DMS 273 (cell line): Measurements from ENCODE around the gene IGSF23.
A peak's percentile ranks its signal among the peaks of the same experiment; 100 is the strongest.
"Not testable (repeated sequence)": the region's sequence is repeated elsewhere in the genome, so short reads cannot be mapped to it uniquely, and the experiment has no call there.

Source experiments
- DNase-seq: peaks from one replicate; lab custom pipeline; 2025; ENCODE audit not compliant: unreplicated experiment; lab: John Stamatoyannopoulos, UW

The IGSF23 gene

DNA sequence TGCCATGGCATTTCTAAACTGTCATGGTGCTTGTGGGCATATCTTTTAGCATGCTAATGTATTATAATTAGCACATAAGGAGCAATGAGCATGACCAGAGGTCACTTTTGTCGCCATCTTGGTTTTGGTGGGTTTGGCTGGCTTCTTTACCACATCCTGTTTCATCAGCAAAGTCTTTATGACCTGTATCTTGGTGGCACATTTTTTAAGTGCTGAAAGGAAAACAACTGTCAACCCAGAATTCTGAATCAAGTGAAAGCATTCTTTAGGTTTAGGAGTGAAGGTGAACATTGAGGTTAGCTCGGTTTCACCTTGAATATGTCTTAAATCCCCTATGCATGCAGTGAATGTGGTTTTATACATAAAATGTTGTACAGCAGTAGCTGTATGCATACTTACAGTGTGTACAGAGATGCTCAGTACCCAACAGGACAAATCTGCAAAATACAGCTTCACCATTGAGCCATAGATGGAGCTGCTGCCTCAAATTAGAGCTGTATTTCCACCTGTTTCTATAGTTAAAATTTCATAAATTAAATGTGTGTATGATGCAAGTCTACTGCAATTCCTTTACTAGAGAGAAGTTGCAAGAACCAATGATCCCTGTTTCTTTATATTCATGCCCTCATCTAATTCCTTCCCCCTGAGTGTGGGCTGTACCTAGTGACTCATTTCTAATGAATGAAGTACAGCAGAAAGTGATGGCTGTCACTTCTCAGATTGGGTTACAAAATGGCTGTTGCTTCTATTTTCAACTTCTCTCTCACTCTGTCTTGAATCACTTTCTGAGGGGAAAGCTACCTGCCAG lies 25.2 kb upstream of the IGSF23 start:
- DNase-seq, result peak; percentile 18

DNA sequence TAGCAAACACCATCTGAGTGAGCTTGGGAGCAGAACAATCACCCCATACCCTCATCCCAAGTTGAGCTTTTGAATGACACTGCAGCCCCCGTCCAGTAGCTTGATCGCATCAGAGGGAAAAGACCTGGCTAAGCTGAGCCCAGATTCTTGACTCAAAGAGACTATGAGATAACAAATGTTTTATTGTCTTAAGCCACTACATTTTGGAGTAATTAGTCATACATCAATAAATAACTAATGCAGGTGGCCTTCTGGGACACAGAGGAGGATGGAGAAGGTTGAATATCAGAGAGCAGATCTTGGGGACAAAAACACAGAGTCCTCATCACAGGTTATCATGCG lies 24.6 kb upstream of the IGSF23 start:
- DNase-seq, result no peak

DNA sequence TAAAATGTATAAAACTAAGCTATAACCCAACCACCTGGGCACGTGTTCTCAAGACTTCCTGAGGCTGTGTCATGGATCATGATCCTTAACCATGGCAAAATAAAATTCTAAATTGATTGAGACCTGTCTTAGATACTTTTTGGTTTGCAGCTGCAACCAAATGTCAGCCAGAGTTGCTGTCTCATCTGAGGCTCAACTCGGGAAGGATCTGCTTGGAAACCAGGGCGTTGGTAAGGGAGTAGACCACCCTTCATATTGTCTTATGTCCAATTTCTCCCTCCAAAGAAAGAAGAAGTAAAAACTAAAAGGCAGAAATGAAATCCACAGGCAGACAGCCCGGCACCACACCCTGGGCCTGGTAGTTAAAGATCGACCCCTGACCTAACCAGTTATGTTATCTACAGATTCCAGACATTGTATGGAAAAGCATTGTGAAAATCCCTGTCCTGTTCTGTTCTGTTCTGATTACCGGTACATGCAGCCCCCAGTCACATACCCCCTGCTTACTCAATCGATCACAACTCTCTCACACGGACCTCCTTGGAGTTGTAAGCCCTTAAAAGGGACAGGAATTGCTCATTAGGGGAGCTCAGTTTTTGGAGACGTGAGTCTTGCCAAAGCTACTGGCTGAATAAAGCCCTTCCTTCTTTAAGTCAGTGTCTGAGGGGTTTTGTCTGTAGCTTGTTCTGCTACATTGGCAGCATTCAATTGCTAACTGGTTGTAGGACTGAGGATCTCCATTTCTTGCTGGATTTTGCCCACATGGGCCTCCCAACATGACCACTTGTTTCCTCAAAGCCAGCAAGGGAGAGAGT lies 22.9 kb upstream of the IGSF23 start:
- DNase-seq, result no peak

DNA sequence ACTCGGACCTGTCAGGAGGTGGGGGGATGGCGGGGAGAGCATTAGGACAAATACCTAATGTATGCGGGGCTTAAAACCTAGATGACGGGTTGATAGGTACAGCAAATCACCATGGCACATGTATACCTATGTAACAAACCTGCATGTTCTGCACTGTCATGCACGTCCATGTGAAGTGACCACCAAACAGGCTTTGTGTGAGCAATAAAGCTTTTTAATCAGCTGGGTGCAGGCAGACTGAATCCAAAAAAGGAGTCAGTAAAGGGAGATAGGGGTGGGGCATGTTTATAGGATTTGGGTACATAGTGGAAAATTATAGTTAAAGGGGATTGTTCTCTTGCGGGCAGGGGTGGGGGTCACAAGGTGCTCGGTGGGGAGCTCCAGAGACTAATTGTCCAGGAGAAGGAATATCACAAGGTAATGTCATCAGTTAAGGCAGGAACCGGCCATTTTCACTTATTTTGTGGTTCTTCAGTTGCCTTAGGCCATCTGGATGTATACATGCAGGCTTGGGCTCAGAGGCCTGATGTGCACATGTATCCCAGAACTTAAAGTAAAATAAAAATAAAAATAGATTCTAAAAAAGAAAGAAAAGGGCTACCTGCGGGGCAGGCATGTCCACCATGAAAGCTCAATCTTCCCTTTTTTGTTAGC lies 21.9 kb upstream of the IGSF23 start:
- DNase-seq, result not testable (repeated sequence)

DNA sequence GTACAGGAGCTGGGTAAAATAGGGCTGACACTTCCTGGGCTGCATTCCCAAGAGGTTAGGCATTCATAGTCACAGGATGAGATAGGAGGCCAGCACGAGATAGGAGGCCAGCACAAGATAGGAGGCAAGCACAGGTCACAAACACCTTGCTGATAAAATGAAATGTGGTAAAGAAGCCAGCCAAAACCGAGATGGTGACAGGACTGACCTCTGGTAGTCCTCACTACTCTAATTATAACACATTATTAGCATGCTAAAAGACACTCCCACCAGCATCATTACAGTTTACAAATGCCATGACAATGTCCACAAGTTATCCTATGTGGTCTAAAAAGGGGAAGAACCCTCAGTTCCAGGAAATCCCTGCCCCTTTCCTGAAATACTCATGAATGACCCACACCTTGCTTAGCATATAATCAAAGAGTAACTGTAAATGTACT lies 20.9 kb upstream of the IGSF23 start:
- DNase-seq, result no peak

DNA sequence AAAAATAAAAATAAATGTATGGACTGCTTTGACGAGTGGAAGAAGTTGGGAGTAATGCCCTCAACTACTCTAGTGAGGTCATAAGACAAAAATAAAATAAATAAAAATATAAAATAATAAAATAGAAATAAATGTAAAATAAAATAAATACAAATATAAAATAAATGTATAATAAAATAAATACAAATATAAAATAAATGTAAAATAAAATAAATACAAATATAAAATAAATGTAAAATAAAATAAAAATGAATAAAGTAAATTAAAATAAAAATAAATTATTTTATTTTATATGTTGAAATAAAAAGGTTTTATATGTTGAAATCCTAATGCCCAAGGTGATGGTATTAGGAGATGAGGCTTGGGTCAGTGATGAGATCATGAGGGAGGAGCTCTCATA lies 20.1 kb upstream of the IGSF23 start:
- no peak for DNase-seq

DNA sequence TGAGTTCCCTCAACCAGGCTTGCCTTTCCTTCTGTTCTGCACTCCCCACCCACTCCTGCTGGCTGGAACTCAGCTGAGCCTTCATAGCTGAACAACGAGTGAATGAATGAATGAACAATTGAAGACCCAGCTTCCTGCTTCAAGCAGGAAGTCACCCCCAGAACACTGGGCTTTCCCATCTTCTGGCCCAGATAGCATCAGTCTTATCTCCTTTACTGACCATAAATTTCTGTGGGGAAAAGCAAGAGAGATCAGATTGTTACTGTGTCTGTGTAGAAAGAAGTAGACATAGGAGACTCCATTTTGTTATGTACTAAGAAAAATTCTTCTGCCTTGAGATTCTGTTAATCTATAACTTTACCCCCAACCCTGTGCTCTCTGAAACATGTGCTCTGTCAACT lies 19.5 kb upstream of the IGSF23 start:
- DNase-seq, result not testable (repeated sequence)

DNA sequence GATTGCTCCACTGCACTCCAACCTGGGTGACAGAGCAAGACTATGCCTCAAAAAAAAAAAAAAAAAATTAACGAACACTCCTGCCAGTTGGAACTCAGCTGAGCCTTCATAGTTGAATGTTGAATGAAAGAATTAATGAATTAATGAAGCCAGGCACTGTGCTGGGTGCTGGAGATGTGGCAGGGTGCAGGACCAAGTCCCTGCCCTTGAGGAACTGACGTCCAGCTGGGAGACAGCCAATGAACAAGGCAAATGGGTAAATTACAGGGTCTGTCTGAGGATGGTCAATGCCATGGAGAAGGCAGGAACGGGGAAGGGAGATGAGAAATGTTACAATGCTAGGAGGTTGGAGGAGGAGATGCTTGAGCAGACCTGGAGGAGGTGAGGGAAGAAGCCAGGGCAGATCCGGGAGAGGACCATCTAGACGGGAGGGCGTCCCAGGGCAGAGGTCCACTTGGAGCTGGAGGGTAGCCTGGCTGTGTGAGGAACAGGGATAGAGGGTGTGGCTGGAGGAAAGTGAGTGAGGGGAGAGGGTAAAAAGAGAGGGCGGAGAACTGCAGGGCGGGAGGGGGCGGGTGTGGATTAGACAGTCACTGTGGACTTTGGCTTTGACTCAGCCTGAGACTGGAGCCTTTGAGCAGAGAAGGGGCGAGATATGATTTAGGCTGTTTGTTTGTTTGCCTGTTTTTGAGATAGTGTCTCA lies 16.8 kb upstream of the IGSF23 start:
- no peak for DNase-seq

DNA sequence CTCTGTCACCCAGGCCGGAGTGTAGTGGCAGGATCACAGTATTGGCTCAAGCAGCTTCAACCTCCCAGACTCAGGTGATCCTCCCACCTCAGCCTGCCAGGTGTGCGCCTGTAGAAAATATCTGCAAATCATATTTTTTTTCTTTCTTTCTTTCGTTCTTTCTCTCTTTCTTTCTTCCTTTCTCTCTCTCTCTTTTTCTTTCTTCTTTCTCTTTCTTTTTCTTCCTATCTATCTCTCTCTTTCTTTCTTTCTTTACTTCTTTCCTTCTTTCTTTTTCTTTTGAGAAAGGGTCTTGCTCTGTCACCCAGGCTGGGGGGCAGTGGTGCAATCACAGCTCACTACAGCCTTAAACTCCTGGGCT lies 16.3 kb upstream of the IGSF23 start:
- DNase-seq, result no peak

DNA sequence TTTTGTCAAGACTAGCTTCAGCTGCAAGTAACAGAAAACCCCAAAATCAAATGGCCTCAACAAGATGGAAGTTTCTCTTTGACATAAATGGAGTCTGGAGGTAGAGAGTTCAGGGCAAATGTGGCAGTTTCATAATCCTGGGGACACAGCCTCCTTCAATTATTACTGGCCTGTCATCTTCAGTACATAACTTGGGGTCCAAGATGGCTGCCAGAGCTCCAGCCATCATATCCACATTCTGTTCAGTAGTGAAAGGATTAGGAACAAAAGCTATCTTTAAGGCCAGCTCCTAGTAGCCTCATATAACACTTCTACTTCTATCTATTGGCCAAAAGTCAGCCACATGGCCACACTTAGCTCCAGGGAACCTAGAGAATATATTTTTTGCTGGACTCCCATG lies 15.0 kb upstream of the IGSF23 start:
- DNase-seq, result no peak

DNA sequence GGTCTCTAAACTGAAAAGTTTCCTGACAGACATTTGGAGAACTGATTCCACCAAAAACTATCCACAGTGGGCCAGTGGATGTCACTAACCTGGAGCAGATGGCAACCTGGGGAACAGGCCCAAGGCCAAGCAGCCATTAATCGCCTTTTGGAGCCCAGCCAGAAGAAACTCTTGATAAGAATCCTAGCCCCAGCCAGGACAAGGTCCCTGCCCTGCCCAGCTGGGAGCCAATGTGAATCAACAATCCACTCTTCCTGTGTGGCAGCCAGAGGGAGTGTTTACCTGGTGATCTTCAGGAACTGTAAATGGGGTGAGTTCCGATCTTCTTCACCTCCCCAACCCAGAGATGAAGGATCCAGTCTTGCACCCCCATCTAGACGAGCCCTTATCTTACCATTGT lies 14.5 kb upstream of the IGSF23 start:
- DNase-seq, result peak; percentile 43

DNA sequence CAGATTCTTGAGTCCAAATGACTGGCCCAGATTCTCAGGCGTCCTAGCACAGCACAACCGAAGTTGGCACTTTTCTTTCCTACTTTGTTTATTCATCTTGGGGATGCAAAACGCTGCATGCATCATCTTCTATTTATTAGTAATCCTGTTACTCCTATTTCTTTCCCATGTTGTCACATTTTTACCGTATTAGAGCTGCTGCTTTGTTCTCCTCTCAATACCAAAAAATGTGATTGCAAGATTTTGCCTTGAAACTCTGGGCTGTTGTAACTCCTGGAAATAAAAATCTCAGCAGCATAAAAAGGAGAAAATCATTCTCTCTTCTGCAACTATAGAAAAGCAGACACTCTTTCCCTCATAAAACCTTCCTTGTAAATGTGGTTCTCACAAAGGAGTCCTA lies 12.9 kb upstream of the IGSF23 start:
- DNase-seq, result no peak

DNA sequence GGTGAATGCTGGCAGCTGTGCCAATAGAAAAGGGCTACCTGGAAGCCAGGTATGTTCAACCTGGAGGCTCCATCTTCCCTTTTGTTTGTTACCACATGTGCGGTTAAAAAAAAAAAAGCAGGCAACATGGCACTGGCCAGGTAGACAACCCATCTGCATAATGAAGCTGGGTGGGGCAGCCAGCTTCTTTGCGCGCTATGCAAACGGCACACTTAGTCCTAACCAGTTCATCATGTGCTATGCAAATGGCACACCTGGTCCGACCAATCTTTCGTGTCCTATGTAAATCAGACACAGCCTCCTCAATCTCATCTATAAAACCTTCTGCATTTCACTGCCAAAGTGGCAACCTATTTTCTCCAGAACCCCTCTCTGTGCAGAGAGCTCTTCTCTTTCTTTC lies 11.3 kb upstream of the IGSF23 start:
- peak; percentile 28 for DNase-seq

DNA sequence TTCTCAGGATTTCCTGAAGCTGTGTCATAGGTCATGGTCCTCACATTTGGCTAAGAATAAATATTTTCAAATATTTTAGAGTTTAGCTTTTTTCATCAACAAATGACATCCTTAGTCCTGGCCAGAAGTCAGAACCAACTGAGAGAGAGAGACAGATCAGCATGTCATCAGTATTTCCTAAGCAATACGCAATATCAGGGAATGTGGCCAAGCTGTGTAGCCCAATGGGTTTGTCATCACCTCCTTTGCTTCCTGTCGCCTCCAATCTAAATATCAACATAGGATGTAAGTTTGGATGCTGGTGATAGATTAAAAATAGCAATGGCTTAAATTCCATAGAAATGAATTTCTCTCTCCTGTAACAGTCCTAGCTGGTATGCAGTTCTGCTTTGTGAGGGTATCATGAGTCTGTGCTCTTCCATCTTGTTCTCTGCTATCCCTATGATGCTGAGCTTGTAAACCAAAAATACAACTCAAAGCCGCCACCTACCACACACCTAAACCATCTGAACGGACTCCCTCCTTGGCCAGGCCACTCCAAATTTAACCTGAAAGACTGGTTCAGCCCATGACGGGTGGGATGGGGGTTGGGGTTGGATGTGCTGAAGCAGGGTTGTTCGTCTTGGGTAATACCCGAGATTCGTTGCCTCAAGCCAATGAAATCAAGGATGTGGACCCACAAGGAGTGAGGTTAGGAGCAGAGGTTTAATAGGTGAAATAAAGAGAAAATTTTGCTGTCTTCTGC lies 10.0 kb upstream of the IGSF23 start:
- DNase-seq, result no peak

DNA sequence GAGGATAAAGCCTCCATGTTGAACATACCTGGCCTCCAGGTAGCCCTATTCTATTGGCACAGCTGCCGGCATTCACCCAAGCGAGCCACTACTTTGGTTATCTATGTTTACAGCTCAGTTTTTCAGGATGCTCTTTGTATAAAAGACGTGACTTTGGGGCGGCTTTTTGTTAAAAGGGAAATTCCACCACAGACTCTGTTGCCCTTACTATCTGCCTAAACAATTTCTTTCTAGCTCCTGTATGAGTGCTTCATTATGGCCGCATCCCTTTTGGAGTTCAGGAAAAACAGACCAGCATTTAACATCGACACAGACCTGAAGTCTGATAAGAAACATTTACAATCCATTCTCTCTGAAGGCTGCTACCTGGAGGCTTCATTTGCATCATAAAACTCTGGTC lies 9.1 kb upstream of the IGSF23 start:
- DNase-seq, result no peak

DNA sequence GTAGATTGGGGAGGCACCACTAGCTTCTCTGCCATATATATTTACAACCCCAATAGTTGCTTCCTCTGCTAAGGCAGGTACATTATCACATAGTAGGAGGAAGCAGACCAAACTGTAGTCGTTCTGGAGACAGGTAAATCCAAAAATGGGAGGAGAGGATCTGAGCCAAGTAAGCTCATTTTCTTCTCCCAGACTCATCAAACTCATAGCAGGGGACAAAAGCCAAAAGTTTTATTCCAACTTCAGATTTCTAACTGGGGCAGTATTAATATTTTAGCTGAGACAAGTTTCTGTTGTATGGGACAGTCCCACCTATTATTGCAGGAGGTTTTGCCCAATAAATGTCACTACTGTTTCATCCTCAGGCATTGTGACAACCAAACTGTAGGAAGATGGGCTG lies 7.8 kb upstream of the IGSF23 start:
- no peak for DNase-seq

DNA sequence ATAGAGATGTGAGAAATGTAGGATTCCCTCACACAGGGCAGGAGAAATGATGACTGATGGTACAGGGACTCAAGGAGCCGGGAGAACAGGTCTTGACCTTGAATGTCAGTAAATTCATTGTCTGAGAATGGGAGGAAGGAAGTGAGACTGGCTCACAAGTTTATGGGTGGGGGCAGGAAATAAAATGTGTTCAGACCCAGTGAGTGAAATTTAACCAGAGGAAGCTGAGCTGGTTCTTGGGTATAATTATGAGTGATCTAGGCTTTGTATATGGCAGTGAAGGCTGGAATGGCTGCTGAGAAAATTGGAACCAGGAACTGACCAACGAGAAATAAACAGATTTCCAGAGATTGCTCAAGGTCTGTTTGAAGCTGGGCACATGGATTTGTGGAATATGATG lies 6.3 kb upstream of the IGSF23 start:
- DNase-seq, result no peak

DNA sequence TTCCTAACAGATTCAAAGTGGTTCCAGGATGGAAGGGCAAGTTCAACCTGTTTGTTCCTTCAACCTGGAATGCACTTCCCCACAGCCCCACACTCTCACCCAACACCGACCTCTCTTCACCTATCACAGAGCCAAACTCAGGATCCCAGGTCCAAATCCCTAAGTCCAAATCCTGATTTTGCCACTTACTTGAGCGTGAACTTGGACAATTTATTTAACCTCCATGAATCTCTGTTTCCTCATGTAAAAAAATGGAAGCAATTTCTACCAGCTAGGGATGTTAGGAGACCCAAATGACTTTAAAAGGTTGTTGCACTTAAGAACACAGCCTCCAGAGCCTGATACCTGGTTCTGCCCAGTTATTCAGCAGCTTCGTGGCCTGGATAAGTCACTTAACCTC lies 5.4 kb upstream of the IGSF23 start:
- no peak for DNase-seq

DNA sequence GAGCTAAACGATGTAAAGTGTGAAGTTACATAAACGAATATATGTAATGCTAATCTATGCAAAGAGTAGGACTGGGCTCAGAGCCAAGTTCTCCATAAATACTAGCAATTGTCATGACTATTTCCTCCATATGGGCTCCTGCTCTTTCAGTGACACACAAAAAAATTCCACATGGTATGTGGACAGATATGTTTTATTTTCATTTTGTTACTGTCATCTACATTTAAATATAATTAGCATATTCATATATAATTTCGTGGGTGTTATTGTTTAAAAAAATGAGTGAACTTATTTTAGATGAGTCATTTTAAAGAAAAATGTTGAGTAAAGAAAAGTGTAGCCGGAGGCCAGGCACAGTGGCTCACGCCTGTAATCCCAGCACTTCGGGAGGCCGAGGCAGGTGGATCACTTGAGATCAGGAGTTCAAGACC lies 5.0 kb upstream of the IGSF23 start:
- DNase-seq, result peak; percentile 56

DNA sequence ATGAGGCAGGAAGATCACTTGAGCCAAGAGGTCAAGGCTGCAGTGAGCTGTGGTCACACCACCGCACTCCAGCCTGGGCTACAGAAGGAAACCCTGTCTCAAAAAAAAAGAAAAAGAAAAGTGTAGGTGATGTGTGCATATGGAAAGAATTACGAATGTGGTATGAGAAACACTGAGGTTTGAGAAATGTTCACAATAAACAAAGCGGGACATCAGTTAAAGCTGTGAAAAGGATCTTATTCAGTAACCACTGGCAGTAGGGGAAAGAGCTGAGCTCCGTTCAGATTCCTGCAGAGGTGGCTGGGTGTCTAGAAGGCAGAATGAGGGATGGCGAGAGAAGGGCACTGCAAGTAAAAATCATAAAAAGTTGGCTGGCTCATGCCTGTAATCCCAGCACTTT lies 4.1 kb upstream of the IGSF23 start:
- DNase-seq, result no peak

DNA sequence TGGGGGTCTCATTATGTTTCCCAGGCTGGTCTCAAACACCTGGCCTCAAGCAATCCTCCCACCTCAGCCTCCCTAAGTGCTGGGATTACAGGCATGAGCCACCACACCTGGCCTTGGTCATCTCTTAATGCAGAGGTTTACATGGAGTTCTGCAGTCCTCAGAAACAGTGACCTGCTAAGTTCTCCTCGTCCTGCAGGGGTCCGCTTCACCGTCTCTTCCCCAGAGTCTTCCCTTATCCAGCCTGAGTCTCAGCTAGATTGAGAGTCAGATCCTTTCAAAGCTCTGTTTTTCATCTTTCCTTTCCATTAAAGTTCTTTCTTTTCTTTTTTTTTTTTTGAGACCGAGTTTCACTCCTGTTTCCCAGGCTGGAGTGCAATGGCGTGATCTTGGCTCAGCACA lies 2.9 kb upstream of the IGSF23 start:
- DNase-seq, result not testable (repeated sequence)
